Fibroblast of mammary gland (primary cell): ENCODE results near the gene ACSL3.
A peak's percentile ranks its signal among the peaks of the same experiment; 100 is the strongest.

ENCODE experiments used
- DNase-seq: peaks from one replicate; pipeline ENCODE4 v3.0.0-alpha.2; 2010; ENCODE audit warnings: low read depth
- H3K4me3 ChIP-seq: 2 replicates; pipeline ENCODE4 v1.5.1; 2011; ENCODE audit warnings: low read depth, mild to moderate bottlenecking, low read length, moderate library complexity; ENCODE audit not compliant: control insufficient read depth
- TF ChIP-seq, protein P1 (sequence below): conservative IDR thresholded peaks from 2 replicates; pipeline ENCODE4 v1.5.1; 2011; ENCODE audit warnings: low read depth, low read length, inconsistent platforms; ENCODE audit not compliant: control insufficient read depth, insufficient read depth

Gene ACSL3

DNA sequence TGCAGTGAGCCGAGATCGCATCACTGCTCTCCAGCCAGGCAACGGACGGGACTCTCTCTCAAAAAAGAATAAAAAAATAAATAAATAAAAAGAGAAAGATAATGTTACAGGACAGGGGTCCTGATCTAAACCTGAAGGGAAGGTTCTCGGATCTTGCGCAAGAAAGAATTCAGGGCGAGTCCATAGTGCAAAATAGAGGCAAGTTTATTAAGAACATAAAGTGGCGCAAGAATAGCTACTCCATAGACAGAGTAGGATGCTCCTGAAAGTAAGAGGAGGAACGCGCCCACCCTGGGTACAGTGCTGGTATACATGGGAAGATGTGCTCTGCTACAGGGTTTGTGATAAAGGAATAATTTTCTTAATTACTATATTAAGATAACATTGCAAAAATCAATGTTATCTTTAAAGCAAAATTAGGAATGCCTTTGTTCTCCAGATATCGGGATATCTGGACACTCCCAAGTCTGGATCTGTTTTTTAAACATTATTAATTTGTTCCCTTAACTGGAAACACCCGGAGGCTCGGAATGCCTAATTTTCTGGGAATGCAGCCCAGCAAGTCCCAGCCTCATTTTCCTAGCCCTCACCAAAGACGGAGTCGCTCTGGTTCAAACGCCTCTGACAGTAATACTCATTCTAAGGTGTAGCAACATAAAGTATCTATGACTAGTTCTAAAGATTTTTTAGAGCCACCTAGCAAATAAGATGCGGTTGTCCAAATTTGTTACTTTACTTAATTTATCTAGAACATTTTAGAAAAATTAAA is 38.8 kb downstream of the ACSL3 start:
- no peak overlapping the region for H3K4me3 ChIP-seq
- TF ChIP-seq, protein P1, sequence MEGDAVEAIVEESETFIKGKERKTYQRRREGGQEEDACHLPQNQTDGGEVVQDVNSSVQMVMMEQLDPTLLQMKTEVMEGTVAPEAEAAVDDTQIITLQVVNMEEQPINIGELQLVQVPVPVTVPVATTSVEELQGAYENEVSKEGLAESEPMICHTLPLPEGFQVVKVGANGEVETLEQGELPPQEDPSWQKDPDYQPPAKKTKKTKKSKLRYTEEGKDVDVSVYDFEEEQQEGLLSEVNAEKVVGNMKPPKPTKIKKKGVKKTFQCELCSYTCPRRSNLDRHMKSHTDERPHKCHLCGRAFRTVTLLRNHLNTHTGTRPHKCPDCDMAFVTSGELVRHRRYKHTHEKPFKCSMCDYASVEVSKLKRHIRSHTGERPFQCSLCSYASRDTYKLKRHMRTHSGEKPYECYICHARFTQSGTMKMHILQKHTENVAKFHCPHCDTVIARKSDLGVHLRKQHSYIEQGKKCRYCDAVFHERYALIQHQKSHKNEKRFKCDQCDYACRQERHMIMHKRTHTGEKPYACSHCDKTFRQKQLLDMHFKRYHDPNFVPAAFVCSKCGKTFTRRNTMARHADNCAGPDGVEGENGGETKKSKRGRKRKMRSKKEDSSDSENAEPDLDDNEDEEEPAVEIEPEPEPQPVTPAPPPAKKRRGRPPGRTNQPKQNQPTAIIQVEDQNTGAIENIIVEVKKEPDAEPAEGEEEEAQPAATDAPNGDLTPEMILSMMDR = no peak
- no peak for DNase-seq

DNA sequence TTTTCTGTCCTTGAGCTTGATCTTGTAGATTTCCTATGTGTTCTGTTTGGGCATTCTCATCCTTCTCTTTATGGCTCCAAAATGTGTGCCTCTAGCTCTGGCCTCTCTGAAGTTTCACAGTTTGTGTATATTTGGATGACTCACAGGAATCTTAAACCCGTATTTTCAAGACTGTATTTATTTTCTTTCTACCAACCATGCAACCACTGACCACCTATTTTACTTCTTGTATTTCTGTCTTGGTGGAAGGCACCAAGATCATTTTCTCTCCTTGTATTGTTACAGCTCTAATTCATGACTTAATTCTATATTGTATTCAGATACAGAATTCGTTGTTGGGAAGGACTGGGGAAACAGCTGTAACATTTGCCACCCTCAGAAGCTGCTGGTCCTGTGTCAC is 39.5 kb downstream of the ACSL3 start:
- peak; percentile 49 for DNase-seq
- TF ChIP-seq, protein P1 = no peak
- no peak overlapping the region for H3K4me3 ChIP-seq

DNA sequence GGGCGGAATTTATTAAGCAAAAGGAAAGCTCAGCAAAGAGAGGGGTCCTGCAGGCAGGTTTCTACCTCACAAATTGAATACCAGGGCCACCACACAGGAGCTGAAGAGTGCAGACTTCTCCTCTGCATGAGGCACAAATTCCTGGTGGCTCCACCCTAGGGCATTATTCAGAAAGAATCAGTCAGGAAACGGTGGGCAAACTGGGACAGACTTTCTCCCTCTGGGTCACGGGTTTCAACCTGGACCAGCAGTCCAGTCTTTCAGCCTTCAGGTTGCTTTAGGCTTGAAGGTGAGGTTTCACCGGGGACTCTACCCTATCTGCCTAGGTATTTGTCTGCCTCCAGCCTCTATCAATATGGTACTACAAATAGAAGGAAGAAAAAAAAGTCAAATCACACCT is 41.8 kb downstream of the ACSL3 start:
- H3K4me3 ChIP-seq = no peak overlapping the region
- TF ChIP-seq, protein P1 = no peak
- DNase-seq = no peak

DNA sequence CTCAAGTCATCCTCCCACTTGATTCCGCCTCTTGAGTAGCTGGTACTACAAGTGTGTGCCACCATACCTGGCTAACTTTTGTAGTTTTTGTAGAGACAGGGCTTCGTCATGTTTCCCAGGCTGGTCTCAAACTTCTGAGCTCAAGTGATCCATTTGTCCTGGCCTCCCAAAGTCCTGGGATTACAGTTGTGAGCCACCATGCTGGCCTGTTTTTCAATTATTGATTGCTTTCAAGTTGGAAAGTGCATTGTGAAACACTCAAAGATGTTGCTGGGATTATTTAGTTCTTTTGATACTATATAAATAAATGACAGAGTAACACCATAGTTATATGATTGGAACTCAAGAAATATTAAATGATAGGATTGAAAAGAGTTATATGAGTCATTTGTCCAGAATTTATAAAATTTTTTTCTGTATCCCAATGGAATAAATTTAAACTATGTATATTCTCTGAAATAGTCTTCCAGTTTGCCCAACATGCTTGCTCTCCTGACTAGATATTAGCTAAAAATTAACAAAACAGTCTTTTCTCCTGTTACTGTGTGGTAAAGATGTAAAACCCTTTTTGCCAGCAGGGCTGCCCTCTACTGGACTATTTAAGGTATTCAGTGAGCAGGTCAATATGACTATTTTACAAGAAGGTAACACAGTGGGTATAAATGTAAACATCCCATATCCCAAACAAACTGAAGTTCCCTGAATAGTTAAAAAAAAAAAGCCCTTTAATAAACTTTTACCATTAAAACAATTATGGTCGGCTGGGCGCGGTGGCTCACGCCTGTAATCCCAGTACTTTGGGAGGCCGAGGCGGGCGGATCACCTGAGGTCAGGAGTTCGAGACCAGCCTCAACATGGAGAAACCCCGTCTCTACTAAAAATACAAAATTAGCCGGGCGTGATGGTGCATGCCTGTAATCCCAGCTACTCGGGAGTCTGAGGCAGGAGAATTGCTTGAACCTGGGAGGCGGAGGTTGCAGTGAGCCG is 42.7 kb downstream of the ACSL3 start:
- DNase-seq = peak; percentile 71
- no peak overlapping the region for H3K4me3 ChIP-seq
- TF ChIP-seq, protein P1 = peak; percentile 76

DNA sequence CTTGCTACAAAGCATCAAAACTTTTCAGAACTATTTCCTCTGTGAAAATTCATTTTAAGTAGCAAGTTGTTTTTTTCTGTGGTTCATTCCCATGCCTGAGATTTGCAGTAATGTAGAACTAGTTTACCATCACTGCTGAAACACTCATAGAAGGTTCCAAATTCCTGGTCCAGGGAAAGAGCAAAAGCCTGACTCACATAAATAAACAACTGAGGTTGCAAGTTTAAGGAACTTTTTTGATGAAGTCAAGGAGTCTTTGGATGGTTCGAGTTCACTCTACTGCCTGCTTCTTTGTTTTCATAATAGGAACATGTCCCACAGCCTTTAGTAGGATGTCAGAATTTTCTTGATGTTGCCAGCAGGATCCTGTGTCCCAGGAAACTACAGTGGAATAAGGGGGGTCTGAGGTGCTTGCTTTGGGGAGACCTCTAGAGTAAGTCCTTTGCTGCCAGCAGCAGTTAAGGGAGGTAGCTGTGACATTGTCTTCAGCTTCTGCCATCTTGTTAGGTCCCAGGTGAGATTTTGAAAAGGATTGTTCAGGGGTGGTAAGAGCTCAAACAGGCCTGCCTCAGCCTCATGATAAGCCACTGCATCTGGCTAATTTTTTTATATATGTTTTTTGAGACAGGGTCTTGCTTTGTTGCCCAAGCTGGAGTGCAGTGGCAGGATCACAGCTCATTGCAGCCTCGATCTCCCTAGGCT is 43.9 kb downstream of the ACSL3 start:
- TF ChIP-seq, protein P1 = no peak
- peak; percentile 91 for DNase-seq
- no peak overlapping the region for H3K4me3 ChIP-seq

DNA sequence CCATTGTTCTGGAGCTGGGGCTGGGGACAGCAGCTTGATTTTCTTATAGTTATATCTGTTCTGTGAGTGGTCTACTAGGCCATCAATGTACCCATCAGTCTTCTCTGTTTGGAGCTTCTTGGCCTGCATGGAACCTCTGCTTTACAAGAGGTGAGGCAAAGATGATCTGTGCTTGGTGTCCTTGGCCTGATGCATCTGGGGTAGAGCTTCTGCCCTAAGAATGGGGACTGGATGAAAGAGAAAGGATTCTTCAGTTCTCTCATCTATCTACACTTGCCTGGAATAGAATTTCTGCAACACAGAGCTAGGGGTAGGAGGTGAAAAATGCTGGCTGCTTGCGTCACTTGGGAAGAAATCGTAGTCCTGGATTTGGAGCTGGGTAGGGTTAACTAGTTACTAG is 46.2 kb downstream of the ACSL3 start:
- no peak overlapping the region for H3K4me3 ChIP-seq
- DNase-seq = no peak
- TF ChIP-seq, protein P1 = no peak
